K562 (cell line): ENCODE results near the gene ELP5. TPM values are rescaled to one million over a fixed set of nuclear protein-coding genes. Genes with fewer than 3 reads are reported as not detected.
A peak's percentile ranks its signal among the peaks of the same experiment; 100 is the strongest.

Experiments used
- GABPB1 ChIP-seq: sonication (generic); formaldehyde crosslinking; IDR thresholded peaks from 2 replicates; pipeline ENCODE4 v1.8.0; 2022; ENCODE audit warnings: mild to moderate bottlenecking, missing genetic modification reagents
- IFI16 ChIP-seq: fragments of 250-450 bp; sonication (Bioruptor Pico); IDR thresholded peaks from 2 replicates; pipeline ENCODE4 v2.1.2; 2022; ENCODE audit warnings: mild to moderate bottlenecking, inconsistent platforms
- MTF1 ChIP-seq: fragments of 250-450 bp; sonication (Bioruptor Pico); IDR thresholded peaks from 2 replicates; pipeline ENCODE4 v1.9.0; 2021; ENCODE audit warnings: moderate library complexity, mild to moderate bottlenecking, inconsistent platforms, borderline replicate concordance
- NR4A1 ChIP-seq, 2 experiments: fragments of 250-450 bp in 1 of 2; fragments of 450-650 bp in 1 of 2; sonication (Bioruptor Pico) in 1 of 2; IDR thresholded peaks; 2 replicates each; pipeline versions ENCODE4 v1.4.0 to v1.6.1; 2016 to 2020; ENCODE audit warnings: mild to moderate bottlenecking in 2 of 2, missing compliant biosample characterization in 1 of 2, missing genetic modification characterization in 1 of 2, moderate library complexity in 1 of 2
- PHF20 ChIP-seq: fragments of 450-650 bp; IDR thresholded peaks from 2 replicates; pipeline ENCODE4 v1.6.1; 2018; ENCODE audit not compliant: partially characterized antibody
- PHF8 ChIP-seq: fragments of 200-600 bp; sonication (generic); IDR thresholded peaks from 2 replicates; pipeline ENCODE4 v1.6.1; 2012; ENCODE audit warnings: mixed run types, mild to moderate bottlenecking, inconsistent platforms, low read length, moderate library complexity, borderline replicate concordance
- STAT5B ChIP-seq: fragments of 250-450 bp; sonication (Bioruptor Pico); IDR thresholded peaks from 2 replicates; pipeline ENCODE4 v1.8.0; 2021; ENCODE audit warnings: mild to moderate bottlenecking, inconsistent platforms
- ZNF23 ChIP-seq: fragments of 250-450 bp; sonication (Bioruptor Pico); IDR thresholded peaks from 2 replicates; pipeline ENCODE4 v1.4.0; 2020; ENCODE audit warnings: mild to moderate bottlenecking
- polyA plus RNA-seq, 8 experiments: library from polyadenylated mRNA; depleted of rRNA in 4 of 8; stranded (reverse) in 5 of 8; unstranded in 3 of 8; fragments of >200 nt; fragmentation: Nextera tagmentation in 2 of 8; fragmentation: Illumina TruSeq in 1 of 8; extraction: Ambion mirVana in 2 of 8; extraction: Trizol in 1 of 8; gene quantifications; 2 replicates each; pipeline versions ENCODE4 v1.2.1 to v1.2.3, GENCODE V29; 2011 to 2014; ENCODE audit warnings: inconsistent platforms in 1 of 8, missing spikeins in 1 of 8
- total RNA-seq, 7 experiments: library from RNA; depleted of rRNA in 6 of 7; stranded (reverse); fragments of >200 nt in 6 of 7; fragmentation: Illumina TruSeq in 2 of 7; extraction: Trizol in 2 of 7; gene quantifications; 2 replicates each; pipeline versions ENCODE4 v1.2.1 to v1.2.3, GENCODE V29; 2011 to 2021; ENCODE audit warnings: low replicate concordance in 1 of 7
- TF ChIP-seq, protein P1 (sequence below): fragments of 250-450 bp; sonication (Bioruptor Pico); IDR thresholded peaks from 2 replicates; pipeline ENCODE4 v1.5.0; 2022; ENCODE audit warnings: mild to moderate bottlenecking
- TF ChIP-seq, protein P2 (sequence below), 2 experiments: fragments of 450-650 bp; formaldehyde crosslinking in 1 of 2; IDR thresholded peaks; 2 replicates each; pipeline versions ENCODE4 v1.4.0 to v1.6.1; 2014 to 2020; ENCODE audit warnings: mild to moderate bottlenecking in 2 of 2, borderline replicate concordance in 1 of 2, low read depth in 1 of 2
- TF ChIP-seq, protein P3 (sequence below), 3 experiments: IDR thresholded peaks in 2 of 3; conservative IDR thresholded peaks in 1 of 3; 2 replicates each; pipeline ENCODE4 v1.5.1; 2011 to 2012; ENCODE audit warnings: low read length in 3 of 3, mild to moderate bottlenecking in 3 of 3, control low read depth in 2 of 3, improper control_type of control experiment in 1 of 3, inconsistent platforms in 1 of 3, low read depth in 1 of 3, mixed read lengths in 1 of 3, moderate library complexity in 1 of 3; ENCODE audit not compliant: insufficient read depth in 2 of 3

ELP5 gene
- total and polyA plus RNA-seq, 9 of the 15 experiments (the other 6 are each of a cell fraction or from before 2014, with no cell fraction given): 25.7 to 77.9 (median 52.9) TPM

DNA sequence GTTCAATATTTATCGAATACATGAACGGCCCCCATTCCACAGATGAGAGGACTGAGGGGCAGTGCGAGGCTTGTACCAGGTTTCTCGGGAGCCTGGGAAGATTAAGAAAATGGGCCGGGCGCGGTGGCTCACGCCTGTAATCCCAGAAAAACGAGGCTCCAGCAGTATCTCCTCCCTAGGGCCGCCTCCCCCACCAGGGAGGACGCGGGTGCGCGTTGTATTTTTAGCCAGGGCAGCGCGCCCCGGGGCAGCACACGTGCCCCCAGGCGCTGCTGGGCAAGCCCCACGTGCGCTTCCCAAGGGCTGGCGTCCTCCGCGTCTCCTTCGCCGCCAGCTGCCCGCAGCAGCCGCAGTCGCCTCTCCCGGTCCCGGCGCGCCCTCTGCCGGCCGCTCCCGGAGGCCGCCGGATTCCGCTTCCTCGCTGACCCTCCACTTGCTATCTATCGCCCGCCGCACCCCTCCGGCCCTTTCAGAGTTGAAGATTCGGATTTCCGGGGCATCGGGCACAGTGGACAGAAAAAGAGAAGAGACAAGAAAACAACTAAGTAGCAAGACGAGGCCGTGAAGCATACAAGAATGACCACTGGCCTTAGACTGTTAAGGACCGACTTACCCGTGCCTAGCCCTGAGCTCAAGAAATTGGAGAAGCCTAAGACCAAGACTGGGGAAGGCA is 44.3 kb downstream of the ELP5 start (continued):
- TF ChIP-seq ZNF23 (CRISPR knock-in tag) (no peak), STAT5B (CRISPR knock-in tag) (no peak), PHF8 (no peak), IFI16 (no peak), MTF1 (CRISPR knock-in tag) (no peak), NR4A1 (CRISPR knock-in tag; IDR thresholded peaks at IDR 0.05) (no peak), NR4A1 (tag; IDR thresholded peaks at IDR 0.05) (0 out of 2 replicates have a peak, but pooled peaks have one; percentile 55), PHF20 (no peak), GABPB1 (CRISPR knock-in tag) (peak; percentile 35; the same call in 1 of the 2 replicates)
- TF ChIP-seq, protein P1, sequence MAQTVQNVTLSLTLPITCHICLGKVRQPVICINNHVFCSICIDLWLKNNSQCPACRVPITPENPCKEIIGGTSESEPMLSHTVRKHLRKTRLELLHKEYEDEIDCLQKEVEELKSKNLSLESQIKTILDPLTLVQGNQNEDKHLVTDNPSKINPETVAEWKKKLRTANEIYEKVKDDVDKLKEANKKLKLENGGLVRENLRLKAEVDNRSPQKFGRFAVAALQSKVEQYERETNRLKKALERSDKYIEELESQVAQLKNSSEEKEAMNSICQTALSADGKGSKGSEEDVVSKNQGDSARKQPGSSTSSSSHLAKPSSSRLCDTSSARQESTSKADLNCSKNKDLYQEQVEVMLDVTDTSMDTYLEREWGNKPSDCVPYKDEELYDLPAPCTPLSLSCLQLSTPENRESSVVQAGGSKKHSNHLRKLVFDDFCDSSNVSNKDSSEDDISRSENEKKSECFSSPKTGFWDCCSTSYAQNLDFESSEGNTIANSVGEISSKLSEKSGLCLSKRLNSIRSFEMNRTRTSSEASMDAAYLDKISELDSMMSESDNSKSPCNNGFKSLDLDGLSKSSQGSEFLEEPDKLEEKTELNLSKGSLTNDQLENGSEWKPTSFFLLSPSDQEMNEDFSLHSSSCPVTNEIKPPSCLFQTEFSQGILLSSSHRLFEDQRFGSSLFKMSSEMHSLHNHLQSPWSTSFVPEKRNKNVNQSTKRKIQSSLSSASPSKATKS (CRISPR knock-in tag): no peak
- TF ChIP-seq, protein P2, sequence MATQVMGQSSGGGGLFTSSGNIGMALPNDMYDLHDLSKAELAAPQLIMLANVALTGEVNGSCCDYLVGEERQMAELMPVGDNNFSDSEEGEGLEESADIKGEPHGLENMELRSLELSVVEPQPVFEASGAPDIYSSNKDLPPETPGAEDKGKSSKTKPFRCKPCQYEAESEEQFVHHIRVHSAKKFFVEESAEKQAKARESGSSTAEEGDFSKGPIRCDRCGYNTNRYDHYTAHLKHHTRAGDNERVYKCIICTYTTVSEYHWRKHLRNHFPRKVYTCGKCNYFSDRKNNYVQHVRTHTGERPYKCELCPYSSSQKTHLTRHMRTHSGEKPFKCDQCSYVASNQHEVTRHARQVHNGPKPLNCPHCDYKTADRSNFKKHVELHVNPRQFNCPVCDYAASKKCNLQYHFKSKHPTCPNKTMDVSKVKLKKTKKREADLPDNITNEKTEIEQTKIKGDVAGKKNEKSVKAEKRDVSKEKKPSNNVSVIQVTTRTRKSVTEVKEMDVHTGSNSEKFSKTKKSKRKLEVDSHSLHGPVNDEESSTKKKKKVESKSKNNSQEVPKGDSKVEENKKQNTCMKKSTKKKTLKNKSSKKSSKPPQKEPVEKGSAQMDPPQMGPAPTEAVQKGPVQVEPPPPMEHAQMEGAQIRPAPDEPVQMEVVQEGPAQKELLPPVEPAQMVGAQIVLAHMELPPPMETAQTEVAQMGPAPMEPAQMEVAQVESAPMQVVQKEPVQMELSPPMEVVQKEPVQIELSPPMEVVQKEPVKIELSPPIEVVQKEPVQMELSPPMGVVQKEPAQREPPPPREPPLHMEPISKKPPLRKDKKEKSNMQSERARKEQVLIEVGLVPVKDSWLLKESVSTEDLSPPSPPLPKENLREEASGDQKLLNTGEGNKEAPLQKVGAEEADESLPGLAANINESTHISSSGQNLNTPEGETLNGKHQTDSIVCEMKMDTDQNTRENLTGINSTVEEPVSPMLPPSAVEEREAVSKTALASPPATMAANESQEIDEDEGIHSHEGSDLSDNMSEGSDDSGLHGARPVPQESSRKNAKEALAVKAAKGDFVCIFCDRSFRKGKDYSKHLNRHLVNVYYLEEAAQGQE (IDR thresholded peaks at IDR 0.05; ENCODE audit: borderline replicate concordance): peak; percentile 88
- TF ChIP-seq, protein P2 (CRISPR knock-in tag; IDR thresholded peaks at IDR 0.05; ENCODE audit: low read depth): no peak
- TF ChIP-seq, protein P3, sequence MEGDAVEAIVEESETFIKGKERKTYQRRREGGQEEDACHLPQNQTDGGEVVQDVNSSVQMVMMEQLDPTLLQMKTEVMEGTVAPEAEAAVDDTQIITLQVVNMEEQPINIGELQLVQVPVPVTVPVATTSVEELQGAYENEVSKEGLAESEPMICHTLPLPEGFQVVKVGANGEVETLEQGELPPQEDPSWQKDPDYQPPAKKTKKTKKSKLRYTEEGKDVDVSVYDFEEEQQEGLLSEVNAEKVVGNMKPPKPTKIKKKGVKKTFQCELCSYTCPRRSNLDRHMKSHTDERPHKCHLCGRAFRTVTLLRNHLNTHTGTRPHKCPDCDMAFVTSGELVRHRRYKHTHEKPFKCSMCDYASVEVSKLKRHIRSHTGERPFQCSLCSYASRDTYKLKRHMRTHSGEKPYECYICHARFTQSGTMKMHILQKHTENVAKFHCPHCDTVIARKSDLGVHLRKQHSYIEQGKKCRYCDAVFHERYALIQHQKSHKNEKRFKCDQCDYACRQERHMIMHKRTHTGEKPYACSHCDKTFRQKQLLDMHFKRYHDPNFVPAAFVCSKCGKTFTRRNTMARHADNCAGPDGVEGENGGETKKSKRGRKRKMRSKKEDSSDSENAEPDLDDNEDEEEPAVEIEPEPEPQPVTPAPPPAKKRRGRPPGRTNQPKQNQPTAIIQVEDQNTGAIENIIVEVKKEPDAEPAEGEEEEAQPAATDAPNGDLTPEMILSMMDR (IDR thresholded peaks at IDR 0.05 in 2 of 3, conservative IDR thresholded peaks at IDR 0.05 in 1 of 3; ENCODE audit: insufficient read depth in 2 of 3, low read depth in 1 of 3, low read length in 3 of 3): peak; percentile 78 to 90 (median 81)
